Measurements from ENCODE around the gene SENP2. TPM values are rescaled to one million over a fixed set of nuclear protein-coding genes. Genes with fewer than 3 reads are reported as not detected.

The SENP2 gene
- total RNA-seq, 4 donors from 2014 or later: 22.4 to 32.2 (median 26.8) TPM

- Histone ChIP-seq H3K9me3 (no peaks in the 10 kb centered on the region), H3K27me3 (no peaks in the 10 kb centered on the region), H3K27ac (replicated peaks in 1 of 4) (no peak overlapping the region), H3K4me3 (no peak overlapping the region), H3K36me3 (peaks cover 25 to 88% (median 81%) of the 10 kb centered on the region in 4 donors), H3K4me1 (peaks cover 10 to 18% (median 13%) of the 10 kb centered on the region in 4 donors)
- intact Hi-C loops (cut with DNase I): no loop called here
- TF ChIP-seq, protein P1, sequence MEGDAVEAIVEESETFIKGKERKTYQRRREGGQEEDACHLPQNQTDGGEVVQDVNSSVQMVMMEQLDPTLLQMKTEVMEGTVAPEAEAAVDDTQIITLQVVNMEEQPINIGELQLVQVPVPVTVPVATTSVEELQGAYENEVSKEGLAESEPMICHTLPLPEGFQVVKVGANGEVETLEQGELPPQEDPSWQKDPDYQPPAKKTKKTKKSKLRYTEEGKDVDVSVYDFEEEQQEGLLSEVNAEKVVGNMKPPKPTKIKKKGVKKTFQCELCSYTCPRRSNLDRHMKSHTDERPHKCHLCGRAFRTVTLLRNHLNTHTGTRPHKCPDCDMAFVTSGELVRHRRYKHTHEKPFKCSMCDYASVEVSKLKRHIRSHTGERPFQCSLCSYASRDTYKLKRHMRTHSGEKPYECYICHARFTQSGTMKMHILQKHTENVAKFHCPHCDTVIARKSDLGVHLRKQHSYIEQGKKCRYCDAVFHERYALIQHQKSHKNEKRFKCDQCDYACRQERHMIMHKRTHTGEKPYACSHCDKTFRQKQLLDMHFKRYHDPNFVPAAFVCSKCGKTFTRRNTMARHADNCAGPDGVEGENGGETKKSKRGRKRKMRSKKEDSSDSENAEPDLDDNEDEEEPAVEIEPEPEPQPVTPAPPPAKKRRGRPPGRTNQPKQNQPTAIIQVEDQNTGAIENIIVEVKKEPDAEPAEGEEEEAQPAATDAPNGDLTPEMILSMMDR (IDR thresholded peaks at IDR 0.05): no peak
- no peak for TF ChIP-seq POLR2A (IDR thresholded peaks at IDR 0.05; ENCODE audit: low read depth)
- no peak for TF ChIP-seq EP300 (IDR thresholded peaks at IDR 0.05)
- TF ChIP-seq POLR2AphosphoS5 (IDR thresholded peaks at IDR 0.05): no peak
- no peak for DNase-seq (ENCODE audit: extremely low spot score)
- 96% methylated on average over 1 of the region's 1 CpG for WGBS
Measured at GRCh38 chr3:185625784-185626183, 39.7 kb downstream of the SENP2 start.

DNA sequence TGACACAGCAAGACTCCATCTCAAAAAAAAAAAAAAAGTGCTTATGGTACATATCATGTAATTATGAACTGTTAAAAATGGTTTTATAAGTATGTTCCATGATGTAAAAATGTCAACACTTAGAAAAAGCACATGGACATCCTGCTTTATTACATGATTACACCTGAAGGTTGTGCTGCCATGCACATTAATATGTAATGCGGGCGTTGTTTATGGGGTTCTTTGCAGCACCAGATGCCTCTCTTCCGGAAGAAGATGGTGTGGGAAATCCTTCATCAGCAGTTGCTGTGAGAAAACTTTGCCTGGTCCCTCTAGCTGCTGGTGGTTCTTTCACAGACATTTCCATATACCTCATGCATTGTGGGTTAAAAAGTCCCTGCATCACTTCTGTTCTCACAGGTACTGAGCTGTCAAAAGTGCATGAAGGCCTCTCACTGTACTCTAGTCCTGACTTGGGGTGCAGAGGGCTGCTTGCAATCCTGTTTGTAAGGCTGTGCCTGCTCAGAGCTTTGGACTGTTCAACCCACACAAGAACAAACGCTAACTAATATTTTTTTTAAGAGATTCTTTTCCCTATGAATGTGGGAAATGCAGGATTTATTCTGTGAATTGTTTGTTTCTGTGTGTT lies 43.6 kb downstream of the SENP2 start:
- 74% methylated on average over 4 of the region's 4 CpGs for WGBS
- no peaks in the 10 kb centered on the region for H3K27me3 ChIP-seq
- H3K4me3 ChIP-seq: no peak overlapping the region
- peaks cover 10 to 22% (median 13%) of the 10 kb centered on the region in 4 donors for H3K4me1 ChIP-seq
- no peak for DNase-seq (ENCODE audit: extremely low spot score)
- H3K36me3 ChIP-seq: peaks cover 17 to 60% (median 51%) of the 10 kb centered on the region in 4 donors
- intact Hi-C loops (cut with DNase I): no loop called here
- TF ChIP-seq POLR2A (IDR thresholded peaks at IDR 0.05; ENCODE audit: low read depth): no peak
- TF ChIP-seq, protein P1 (IDR thresholded peaks at IDR 0.05): no peak
- no peak for TF ChIP-seq POLR2AphosphoS5 (IDR thresholded peaks at IDR 0.05)
- no peak for TF ChIP-seq EP300 (IDR thresholded peaks at IDR 0.05)
- no peaks in the 10 kb centered on the region for H3K9me3 ChIP-seq
- H3K27ac ChIP-seq (replicated peaks in 1 of 4): peak overlapping the region in 2 of 4 donors; percentile 32 to 65

- DNase-seq (ENCODE audit: extremely low spot score): no peak
- no peaks in the 10 kb centered on the region for H3K27me3 ChIP-seq
- no peaks in the 10 kb centered on the region for H3K9me3 ChIP-seq
- TF ChIP-seq, protein P1 (IDR thresholded peaks at IDR 0.05): no peak
- TF ChIP-seq EP300 (IDR thresholded peaks at IDR 0.05) (no peak), POLR2A (IDR thresholded peaks at IDR 0.05; ENCODE audit: low read depth) (no peak), POLR2AphosphoS5 (IDR thresholded peaks at IDR 0.05) (no peak)
- 51% methylated on average over 6 of the region's 6 CpGs for whole genome bisulfite sequencing
- H3K27ac ChIP-seq (replicated peaks in 1 of 4): peak overlapping the region in 3 of 4 donors; percentile 32 to 65 (median 59)
- no peak overlapping the region for H3K4me3 ChIP-seq
- H3K36me3 ChIP-seq: peaks cover 17 to 54% (median 45%) of the 10 kb centered on the region in 4 donors
- H3K4me1 ChIP-seq: peaks cover 10 to 22% (median 13%) of the 10 kb centered on the region in 4 donors
- intact Hi-C loops (cut with DNase I): no loop called here
Measured at GRCh38 chr3:185630182-185630622, 44.1 kb downstream of the SENP2 start.

DNA sequence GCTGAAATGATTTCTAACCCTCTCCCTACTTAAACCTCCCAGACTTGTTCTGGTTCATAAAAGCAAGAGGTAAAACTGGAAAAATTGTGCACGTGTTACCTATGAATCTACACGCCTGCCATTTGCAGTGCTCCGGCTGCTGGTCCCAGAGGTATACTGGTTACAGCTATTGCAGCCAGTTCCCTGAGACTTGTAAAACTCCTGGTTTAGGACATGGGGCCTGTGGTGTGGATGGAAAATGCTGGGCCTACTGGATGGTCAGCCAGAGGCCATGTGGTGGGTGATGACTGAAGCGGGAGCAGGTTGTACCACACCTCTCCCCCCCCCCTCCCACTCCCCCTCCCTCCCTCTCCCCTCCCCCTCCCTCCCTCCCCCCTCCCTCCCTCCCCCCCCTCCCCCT lies 45.0 kb downstream of the SENP2 start:
- no peaks in the 10 kb centered on the region for H3K27me3 ChIP-seq
- H3K36me3 ChIP-seq: peaks cover 17 to 45% (median 36%) of the 10 kb centered on the region in 4 donors
- H3K4me3 ChIP-seq: no peak overlapping the region
- 98% methylated on average over 3 of the region's 4 CpGs for WGBS
- TF ChIP-seq EP300 (IDR thresholded peaks at IDR 0.05): no peak
- no peak for TF ChIP-seq POLR2A (IDR thresholded peaks at IDR 0.05; ENCODE audit: low read depth)
- no peak for TF ChIP-seq POLR2AphosphoS5 (IDR thresholded peaks at IDR 0.05)
- TF ChIP-seq, protein P1 (IDR thresholded peaks at IDR 0.05): no peak
- peaks cover 10 to 22% (median 13%) of the 10 kb centered on the region in 4 donors for H3K4me1 ChIP-seq
- H3K9me3 ChIP-seq: no peaks in the 10 kb centered on the region
- peak overlapping the region in 3 of 4 donors; percentile 31 to 59 (median 32) for H3K27ac ChIP-seq (replicated peaks in 1 of 4)
- no peak for DNase-seq (ENCODE audit: extremely low spot score)
- intact Hi-C loops (cut with DNase I): no loop called here

Data from esophagus muscularis mucosa (tissue), 4 donors.